GM21737 (cell line): Measurements from ENCODE around the gene TIMP1.

Experiments used
- ATAC-seq: cut with Tn5 transposase; IDR thresholded peaks from one replicate; pipeline ENCODE4 v1.9.1; 2021; ENCODE audit warnings: mild to moderate bottlenecking, moderate library complexity; ENCODE audit not compliant: unreplicated experiment

TIMP1 gene

GRCh38 chrX:47573341-47574075, 8.7 kb upstream of the TIMP1 start:
- ATAC-seq = no peak

- no peak for ATAC-seq
Observed at GRCh38 chrX:47574076-47574546, 8.1 kb upstream of the TIMP1 start.

- no peak for ATAC-seq
Observed at GRCh38 chrX:47574547-47575301, 7.5 kb upstream of the TIMP1 start.

- no peak for ATAC-seq
Observed at GRCh38 chrX:47576021-47576898, 6.0 kb upstream of the TIMP1 start.

- ATAC-seq = no peak
Observed at GRCh38 chrX:47577424-47577823, 4.8 kb upstream of the TIMP1 start.

- no peak for ATAC-seq
Observed at GRCh38 chrX:47577901-47578300, 4.3 kb upstream of the TIMP1 start.

- ATAC-seq = no peak
Observed at GRCh38 chrX:47578692-47579091, 3.5 kb upstream of the TIMP1 start.

GRCh38 chrX:47579537-47579936, 2.7 kb upstream of the TIMP1 start:
- no peak for ATAC-seq

GRCh38 chrX:47583240-47583861, 1.1 kb downstream of the TIMP1 start:
- ATAC-seq = no peak

- no peak for ATAC-seq
Observed at GRCh38 chrX:47584714-47585113, 2.5 kb downstream of the TIMP1 start.

- no peak for ATAC-seq
Observed at GRCh38 chrX:47585273-47585672, 3.0 kb downstream of the TIMP1 start.

- ATAC-seq = no peak
Observed at GRCh38 chrX:47586043-47586787, 4.0 kb downstream of the TIMP1 start.

GRCh38 chrX:47587091-47587891, 5.1 kb downstream of the TIMP1 start:
- ATAC-seq = no peak

- ATAC-seq = no peak
Observed at GRCh38 chrX:47587906-47588735, 5.9 kb downstream of the TIMP1 start.

- no peak for ATAC-seq
Observed at GRCh38 chrX:47590984-47591383, 8.7 kb downstream of the TIMP1 start.

- ATAC-seq = no peak
Observed at GRCh38 chrX:47593522-47593921, 11.3 kb downstream of the TIMP1 start.

- no peak for ATAC-seq
Observed at GRCh38 chrX:47595716-47596251, 13.5 kb downstream of the TIMP1 start.

- ATAC-seq = no peak
Observed at GRCh38 chrX:47596256-47596655, 14.0 kb downstream of the TIMP1 start.
